Stimulated activated CD4-positive, alpha-beta T cell treated with anti-CD3 and anti-CD28 coated beads, Interleukin-4, amount 100 ng/mL, for 4 hours (primary cell): ENCODE results near the gene PDZRN3.

ENCODE experiments used
- DNase-seq, 2 experiments: peaks; one replicate each; pipeline ENCODE4 v3.0.0-alpha.2; 2020

Gene PDZRN3

GRCh38 chr3:73552700-73553099 is 72.0 kb downstream of the PDZRN3 start:
- DNase-seq = no peak

- no peak for DNase-seq
Observed at GRCh38 chr3:73550032-73550431, 74.7 kb downstream of the PDZRN3 start.

- no peak for DNase-seq
Observed at GRCh38 chr3:73549051-73549600, 75.6 kb downstream of the PDZRN3 start.

GRCh38 chr3:73548436-73548835 is 76.3 kb downstream of the PDZRN3 start:
- DNase-seq = no peak

DNA sequence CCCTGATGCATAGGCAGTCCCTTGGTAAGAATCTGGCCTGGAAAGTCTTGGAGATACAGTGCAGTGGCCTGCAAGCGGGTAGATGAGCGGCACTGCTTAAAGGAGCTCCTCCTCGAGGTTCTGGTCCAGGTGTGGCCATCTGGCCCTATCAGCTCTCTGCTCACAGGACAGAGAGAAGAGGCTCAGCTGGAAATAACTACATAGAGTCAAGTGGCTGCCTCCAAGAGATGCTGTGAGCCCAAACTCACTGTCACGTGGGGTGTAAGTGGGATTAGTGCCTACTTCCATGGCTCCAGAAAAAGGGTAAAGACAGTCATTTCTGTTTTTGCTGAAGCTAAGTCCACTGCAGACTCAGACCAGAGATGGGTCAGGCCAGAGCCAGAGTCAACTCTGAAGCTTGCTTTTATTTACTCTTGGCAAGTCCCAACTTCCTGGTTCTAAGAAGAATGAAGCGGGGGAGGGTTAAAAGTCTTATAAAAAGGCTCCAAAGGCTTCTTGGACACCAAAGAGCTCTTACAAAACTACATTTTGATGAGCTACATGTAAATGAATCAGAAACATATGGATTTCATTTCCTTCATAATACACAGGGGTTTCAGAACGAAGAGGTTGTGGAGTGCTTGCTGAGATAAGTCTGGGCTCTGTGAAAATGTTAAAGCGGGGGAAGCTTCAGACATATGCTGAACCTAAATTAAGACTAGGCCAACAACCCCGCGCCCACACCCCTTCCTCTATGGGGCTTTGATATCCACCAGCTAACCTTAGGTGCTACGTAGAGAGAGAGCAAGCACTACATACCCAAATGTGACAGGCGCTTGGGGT is 77.1 kb downstream of the PDZRN3 start:
- DNase-seq = no peak

- no peak for DNase-seq
Observed at GRCh38 chr3:73546961-73547360, 77.8 kb downstream of the PDZRN3 start.

- DNase-seq = no peak
Observed at GRCh38 chr3:73543412-73543811, 81.3 kb downstream of the PDZRN3 start.

DNA sequence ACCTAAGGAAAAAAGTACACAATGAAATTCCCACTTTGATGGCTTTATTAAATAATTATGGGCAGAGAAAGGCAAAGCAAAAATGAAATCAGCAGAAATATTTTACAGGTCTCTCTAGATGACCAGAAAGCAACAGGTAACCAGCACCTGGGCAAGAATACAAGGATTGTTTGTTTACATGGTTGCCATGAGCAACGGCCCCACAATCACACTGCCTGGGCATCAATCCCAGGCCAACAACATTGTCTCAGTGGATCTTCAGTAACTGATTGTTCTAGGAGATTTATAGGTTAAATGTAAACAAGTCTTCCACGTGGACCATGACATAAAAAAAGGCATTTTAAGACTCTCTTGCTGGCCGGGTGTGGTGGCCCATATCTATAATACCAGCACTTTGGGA is 82.6 kb downstream of the PDZRN3 start:
- DNase-seq = no peak

DNA sequence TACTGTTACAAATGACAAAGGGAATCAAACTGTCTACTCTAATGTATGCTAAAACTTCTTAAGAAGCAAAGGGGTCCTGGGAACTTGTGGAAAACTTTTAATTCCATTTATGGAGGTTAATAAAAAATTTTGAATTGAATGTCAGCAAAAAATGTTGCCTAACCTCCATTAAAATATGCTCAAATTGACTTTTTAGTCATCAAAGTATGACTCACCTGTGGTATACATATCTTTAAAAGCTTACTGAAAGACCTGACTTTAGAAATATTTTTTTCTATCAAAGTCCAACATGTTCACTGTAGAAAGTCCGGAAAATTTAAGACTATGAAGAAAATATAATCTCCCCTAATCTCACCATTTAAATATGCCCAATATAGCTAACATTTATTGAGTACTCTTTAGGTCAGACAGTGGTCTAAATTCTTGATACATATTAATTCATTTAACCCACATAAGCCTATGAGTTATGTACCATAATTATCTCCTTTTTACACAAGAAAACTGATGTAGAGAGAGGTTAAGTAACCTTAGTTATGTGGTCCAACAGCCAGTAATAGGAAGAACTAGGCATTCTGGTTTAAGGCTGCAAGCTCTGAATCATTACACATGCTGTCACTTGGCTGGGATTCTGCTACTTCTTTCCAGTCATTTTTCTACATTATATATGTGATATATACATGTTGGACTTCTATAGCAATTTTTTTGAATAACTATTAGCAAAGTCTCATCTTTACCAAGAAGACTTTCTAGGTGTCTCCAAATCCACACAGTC is 83.6 kb downstream of the PDZRN3 start:
- DNase-seq = no peak

DNA sequence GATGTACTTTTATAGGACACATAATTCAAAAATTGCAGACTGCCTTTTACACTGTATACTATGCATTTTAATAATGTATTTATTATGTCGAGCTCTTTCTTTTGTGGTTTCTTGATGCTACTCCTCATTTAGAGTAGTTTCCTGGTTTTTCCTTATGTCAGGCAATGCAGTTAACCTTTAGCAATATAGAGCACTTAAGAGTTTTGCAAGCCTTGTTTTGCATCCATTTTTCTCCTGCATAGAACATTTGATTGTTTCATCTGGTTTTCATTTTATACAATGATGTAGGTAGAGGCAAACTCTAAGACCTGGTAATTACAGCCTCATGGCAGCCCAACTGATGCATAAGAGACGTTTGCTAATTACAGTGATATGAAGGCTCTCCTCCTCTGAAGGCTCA is 86.3 kb downstream of the PDZRN3 start:
- no peak for DNase-seq

DNA sequence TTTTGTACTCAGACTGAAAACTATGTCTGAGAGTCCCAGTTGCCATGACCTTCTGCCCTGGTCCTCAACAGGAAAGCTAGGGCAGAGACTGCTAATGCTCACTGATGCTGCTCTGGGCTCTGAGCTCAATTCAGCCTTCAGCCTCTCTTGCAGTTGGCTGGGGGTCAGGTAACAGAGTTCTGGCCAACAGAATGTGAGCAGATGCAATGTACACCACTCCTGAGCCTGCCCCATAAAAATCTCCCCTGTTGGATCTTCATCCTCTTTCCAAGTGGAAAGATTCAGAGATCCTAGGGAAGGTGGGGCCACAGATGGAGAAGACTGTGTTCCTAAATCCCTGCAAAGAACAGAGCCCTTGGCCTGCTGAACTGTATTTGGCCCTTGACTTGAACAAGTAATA is 87.8 kb downstream of the PDZRN3 start:
- DNase-seq = no peak

- no peak for DNase-seq
Observed at GRCh38 chr3:73536336-73536895, 88.3 kb downstream of the PDZRN3 start.

DNA sequence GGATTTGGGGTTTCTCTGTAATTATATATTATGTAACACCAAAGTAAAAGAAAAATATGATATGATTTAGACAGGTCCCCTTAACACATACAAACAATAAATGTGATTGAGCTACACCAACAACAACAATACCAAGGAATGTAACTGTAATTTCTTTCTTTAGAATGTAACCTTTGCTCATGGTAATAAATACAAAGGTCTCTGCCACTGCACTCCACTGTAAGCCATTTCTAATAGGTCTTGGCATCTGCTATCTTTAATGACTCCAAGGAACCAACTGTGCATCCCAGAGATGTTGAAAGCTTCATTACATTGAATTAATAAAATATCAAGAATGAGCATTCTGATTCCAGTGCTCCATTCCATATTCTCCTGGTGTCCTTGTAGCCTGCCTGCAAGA is 88.8 kb downstream of the PDZRN3 start:
- no peak for DNase-seq

DNA sequence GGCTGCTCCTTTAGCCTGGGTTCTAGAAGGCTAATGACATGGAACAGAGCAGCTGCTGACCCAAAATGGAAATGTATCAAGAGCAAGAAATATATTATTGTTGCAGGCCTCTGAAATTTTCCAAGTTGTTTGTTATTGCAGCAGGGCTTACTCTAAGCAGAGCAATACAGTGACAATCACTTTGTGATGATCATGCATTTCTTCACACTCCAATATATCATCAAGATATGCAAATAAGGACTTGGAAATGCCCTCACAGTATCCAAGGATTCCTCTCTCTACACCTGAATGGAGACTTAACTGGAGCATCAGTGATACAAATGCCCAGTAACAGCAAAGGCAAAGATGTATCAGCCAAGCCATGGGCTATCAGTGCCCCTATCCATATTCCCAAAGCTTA is 89.6 kb downstream of the PDZRN3 start:
- DNase-seq = no peak

DNA sequence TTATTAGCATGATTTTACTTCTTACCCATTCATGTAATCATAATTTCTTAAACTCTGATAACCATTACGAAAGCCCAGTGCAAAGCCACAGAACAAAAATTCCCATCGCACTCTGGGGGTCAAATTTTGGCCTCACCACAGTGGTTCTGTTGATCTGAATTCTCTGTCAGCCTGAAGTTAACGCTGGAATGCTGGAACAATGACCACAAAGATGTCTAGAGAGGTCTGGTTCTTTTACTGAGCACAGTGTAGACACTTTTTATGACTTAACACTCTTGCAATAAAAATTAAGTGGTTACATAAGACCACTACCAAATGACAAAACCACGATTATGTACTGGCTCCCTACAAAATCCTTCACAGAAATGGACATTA is 94.7 kb downstream of the PDZRN3 start:
- DNase-seq = no peak

GRCh38 chr3:73529308-73530021 is 95.3 kb downstream of the PDZRN3 start:
- no peak for DNase-seq

- no peak for DNase-seq
Observed at GRCh38 chr3:73525591-73525990, 99.2 kb downstream of the PDZRN3 start.

- DNase-seq = no peak
Observed at GRCh38 chr3:73523661-73524060, 101.1 kb downstream of the PDZRN3 start.

GRCh38 chr3:73521734-73522336 is 102.9 kb downstream of the PDZRN3 start:
- no peak for DNase-seq

DNA sequence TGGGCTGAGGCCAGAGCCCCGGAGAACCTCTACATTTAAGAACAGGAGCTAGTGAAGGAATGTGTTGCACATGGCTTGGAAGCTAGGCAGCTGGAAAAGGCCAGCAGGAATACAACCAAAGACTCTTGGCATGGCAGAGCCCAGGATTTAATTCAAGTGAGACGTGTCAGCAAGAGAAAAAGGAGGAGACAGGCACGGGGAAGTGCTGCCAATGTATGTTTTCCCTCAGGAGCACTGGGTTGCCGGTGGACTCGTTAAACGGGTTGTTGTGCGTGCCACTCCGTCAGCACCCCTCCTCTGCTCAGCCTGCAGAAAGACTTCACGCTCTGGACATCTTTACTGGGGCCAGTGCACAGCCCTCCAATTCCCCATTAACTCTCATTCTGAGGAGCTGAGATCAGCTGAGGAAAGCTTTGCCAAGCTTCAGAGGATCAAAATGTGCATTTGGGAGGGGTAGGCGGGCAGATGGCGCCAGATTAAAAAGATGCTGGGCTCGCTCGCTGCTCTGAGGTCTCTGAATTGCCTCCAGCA is 103.7 kb downstream of the PDZRN3 start:
- DNase-seq = no peak

GRCh38 chr3:73516631-73517030 is 108.1 kb downstream of the PDZRN3 start:
- no peak for DNase-seq

DNA sequence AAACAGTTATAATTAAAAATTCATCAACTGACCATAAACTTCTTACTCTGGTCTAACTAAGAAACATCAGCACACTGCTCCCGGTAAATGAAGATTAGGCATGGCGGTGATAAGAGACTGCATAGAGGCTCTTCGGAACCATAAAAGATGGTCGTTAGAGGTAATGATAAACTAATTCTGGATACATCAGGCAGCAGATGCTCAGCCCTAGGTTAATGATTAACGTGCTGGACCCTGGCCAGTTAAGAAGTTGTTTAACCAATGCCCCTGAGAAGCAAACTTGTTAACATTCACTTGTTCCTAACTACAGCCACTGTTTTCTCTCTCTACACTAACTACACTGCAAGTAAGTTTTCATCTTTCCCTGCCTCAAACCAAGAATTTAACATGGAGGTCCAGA is 111.5 kb downstream of the PDZRN3 start:
- no peak for DNase-seq
